Fibroblast of villous mesenchyme (primary cell): Measurements from ENCODE around the gene LRRC58. TPM values are rescaled to one million over a fixed set of nuclear protein-coding genes. Genes with fewer than 3 reads are reported as not detected.
"Not testable (repeated sequence)": the region's sequence is repeated elsewhere in the genome, so short reads cannot be mapped to it uniquely, and the experiment has no call there.

ENCODE experiments used
- DNase-seq: peaks from one replicate; pipeline ENCODE4 v3.0.0-alpha.2; 2010; ENCODE audit warnings: low read depth
- H3K4me3 ChIP-seq: 2 replicates; pipeline ENCODE4 v1.5.1; 2011; ENCODE audit warnings: low read depth, mild to moderate bottlenecking, low read length
- CTCF ChIP-seq: IDR thresholded peaks from 2 replicates; pipeline ENCODE4 v1.5.1; 2012; ENCODE audit warnings: low read depth, mild to moderate bottlenecking, low read length; ENCODE audit not compliant: insufficient read depth
- total RNA-seq: library from RNA; depleted of rRNA; stranded (reverse); fragments of >200 nt; gene quantifications from 2 replicates; pipeline ENCODE4 v1.2.3, GENCODE V29; 2012

The LRRC58 gene
- total RNA-seq, 1 donor: 29.4 TPM

- H3K4me3 ChIP-seq: no peak overlapping the region
- no peak for TF ChIP-seq CTCF
- no peak for DNase-seq
Measured at GRCh38 chr3:120381503-120381902, 32.3 kb upstream of the LRRC58 start.

DNA sequence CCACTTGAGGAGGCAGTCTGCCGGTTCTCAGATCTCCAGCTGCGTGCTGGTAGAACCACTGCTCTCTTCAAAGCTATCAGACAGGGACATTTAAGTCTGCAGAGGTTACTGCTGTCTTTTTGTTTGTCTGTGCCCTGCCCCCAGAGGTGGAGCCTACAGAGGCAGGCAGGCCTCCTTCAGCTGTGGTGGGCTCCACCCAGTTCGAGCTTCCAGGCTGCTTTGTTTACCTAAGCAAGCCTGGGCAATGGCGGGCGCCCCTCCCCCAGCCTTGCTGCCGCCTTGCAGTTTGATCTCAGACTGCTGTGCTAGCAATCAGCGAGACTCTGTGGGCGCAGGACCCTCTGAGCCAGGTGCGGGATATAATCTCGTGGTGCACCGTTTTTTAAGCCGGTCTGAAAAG is 28.8 kb upstream of the LRRC58 start:
- not testable (repeated sequence) for DNase-seq, H3K4me3 ChIP-seq

DNA sequence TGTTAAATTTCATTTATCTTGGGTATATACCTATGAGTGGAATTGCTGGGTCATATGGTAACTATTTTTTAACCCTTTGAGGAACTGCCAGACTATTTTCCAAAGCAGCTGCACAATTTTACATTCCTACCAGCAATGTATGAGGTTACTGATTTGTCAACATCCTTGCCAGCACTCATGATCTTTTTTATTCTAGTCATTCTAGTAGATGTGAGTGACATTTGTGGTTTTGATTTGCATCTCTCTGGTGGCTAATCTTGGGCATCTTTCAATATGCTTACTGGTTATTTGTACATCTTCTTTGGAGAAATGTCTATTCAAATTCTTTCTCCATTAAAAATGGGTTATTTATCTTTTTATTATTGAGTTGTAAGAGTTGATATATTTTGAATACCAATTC is 21.3 kb upstream of the LRRC58 start:
- H3K4me3 ChIP-seq: no peak overlapping the region
- no peak for TF ChIP-seq CTCF
- no peak for DNase-seq

DNA sequence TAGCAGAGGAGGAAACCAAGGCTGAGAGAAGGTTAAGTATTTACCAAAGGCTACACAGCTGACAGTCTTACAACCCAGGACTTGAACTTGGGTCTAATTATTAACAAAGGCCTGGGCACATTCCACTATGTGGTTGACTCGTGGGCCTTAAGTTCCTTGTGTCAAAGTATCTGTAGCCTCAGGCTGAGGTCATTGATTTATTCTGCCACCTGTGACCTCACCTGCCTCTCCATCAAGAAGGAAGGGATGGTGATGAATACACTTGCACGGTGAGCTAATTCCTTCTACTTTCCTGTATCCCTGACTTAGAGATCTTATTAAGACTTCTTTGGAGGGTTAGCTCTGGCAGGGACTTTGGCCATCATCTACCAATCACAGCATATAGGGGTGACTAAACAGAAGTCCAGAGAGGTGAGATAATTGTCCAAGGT is 19.9 kb upstream of the LRRC58 start:
- no peak overlapping the region for H3K4me3 ChIP-seq
- no peak for DNase-seq
- TF ChIP-seq CTCF: no peak

DNA sequence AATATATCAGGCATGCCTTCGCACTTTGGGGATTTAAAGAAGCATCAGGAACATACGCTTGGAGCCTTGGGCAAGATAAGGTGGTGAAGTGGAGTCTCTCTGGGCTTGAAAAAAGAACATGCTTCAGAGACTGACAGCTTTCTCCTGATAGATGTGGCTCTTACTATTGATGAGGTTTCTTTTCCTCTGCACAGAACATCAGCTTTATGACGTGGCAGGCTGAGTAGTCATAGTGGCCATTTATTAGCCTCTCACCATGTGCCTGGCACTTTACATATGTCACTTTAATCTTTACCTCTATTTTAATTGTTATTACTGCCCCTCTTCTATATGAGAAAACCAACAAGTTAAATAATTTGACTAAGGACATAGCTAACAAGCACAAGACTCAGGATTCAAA is 19.0 kb upstream of the LRRC58 start:
- TF ChIP-seq CTCF: no peak

DNA sequence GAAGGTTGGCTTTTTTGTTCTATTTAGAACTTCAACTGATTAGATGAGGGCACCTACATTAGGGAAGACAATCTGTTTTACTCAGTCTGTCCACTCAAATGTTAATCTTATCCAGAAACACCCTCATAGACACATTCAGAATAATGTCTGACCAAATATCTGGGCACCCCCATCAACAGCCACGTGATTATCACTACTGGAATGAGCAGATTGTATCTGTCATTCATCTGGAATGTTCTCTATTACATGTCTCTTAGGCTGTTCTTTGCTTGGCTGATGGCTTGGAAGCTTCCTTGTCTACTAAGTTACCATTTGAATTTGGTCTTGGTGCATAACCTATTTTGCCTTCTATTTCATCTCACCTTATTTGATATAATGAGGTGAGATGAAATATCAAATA is 15.7 kb upstream of the LRRC58 start:
- no peak overlapping the region for H3K4me3 ChIP-seq
- no peak for DNase-seq
- TF ChIP-seq CTCF: no peak

More for the DNA sequence above, 19.0 kb upstream of the LRRC58 start:
- DNase-seq: no peak
- H3K4me3 ChIP-seq: no peak overlapping the region

DNA sequence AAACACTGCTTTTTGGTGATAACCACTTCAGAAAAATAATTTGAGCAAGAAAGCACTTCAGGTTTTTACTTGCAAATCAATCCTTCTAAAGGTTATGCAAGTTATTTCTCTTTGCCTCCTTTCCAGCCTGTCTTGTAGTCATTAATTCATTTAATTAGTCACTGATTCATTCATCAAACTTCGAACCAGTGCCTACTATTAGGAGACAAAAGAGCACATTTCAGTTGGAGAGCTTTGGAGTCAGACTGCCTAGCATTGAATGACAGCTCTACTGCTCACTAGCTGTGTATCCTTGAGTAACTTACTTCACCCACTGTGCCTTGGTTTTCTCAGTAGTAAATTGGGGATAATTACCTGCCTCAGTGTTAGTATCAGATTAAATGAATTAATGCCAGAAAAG is 14.9 kb upstream of the LRRC58 start:
- H3K4me3 ChIP-seq: no peak overlapping the region
- DNase-seq: no peak
- no peak for TF ChIP-seq CTCF
